PFSK-1 (cell line): ENCODE measurements around the gene FLT3.

ENCODE experiments used
- FOXP2 ChIP-seq: optimal IDR thresholded peaks from 2 replicates; pipeline ENCODE3; 2011; ENCODE audit warnings: borderline replicate concordance, control low read depth, inconsistent platforms; ENCODE audit not compliant: insufficient read depth; ENCODE audit errors: extremely low read length, extremely low read depth
- POLR2AphosphoS5 ChIP-seq: IDR thresholded peaks from 2 replicates; pipeline ENCODE4 v1.6.1; 2012; ENCODE audit warnings: low read depth, mild to moderate bottlenecking, control low read depth, low read length, moderate library complexity
- REST ChIP-seq, 2 experiments: IDR thresholded peaks; 2 replicates each; pipeline versions ENCODE4 v1.6.1 to v1.8.0; 2011 to 2012; ENCODE audit warnings: low read depth in 2 of 2, low read length in 2 of 2, control low read depth in 1 of 2, inconsistent platforms in 1 of 2, mild to moderate bottlenecking in 1 of 2, moderate library complexity in 1 of 2; ENCODE audit not compliant: insufficient read depth in 1 of 2
- SIN3A ChIP-seq: IDR thresholded peaks from 2 replicates; pipeline ENCODE4 v1.6.1; 2012; ENCODE audit warnings: mild to moderate bottlenecking, low read length, moderate library complexity, borderline replicate concordance; ENCODE audit not compliant: insufficient read depth
- TAF1 ChIP-seq: IDR thresholded peaks from 2 replicates; pipeline ENCODE4 v1.6.1; 2012; ENCODE audit warnings: low read length, control low read depth, borderline replicate concordance; ENCODE audit not compliant: insufficient read depth

The FLT3 gene

GRCh38 chr13:28010046-28010445 is 90.3 kb downstream of the FLT3 start:
- TF ChIP-seq SIN3A (no peak), REST (IDR thresholded peaks at IDR 0.05; ENCODE audit: insufficient read depth in 1 of 2, low read depth in 2 of 2, low read length in 2 of 2) (no peak), FOXP2 (no peak), TAF1 (no peak), POLR2AphosphoS5 (no peak)

GRCh38 chr13:28002886-28003698 is 97.3 kb downstream of the FLT3 start:
- TF ChIP-seq REST (IDR thresholded peaks at IDR 0.05; ENCODE audit: insufficient read depth in 1 of 2, low read depth in 2 of 2, low read length in 2 of 2) (no peak), FOXP2 (no peak), TAF1 (no peak), POLR2AphosphoS5 (no peak), SIN3A (no peak)

- TF ChIP-seq REST (IDR thresholded peaks at IDR 0.05; ENCODE audit: insufficient read depth in 1 of 2, low read depth in 2 of 2, low read length in 2 of 2) (no peak), POLR2AphosphoS5 (no peak), SIN3A (no peak), TAF1 (no peak), FOXP2 (no peak)
These were observed 98.4 kb downstream of the FLT3 start for GRCh38 chr13:28001837-28002473.

GRCh38 chr13:28001049-28001448 is 99.3 kb downstream of the FLT3 start:
- TF ChIP-seq SIN3A (no peak), FOXP2 (no peak)

GRCh38 chr13:28000567-28000966 is 99.8 kb downstream of the FLT3 start:
- TF ChIP-seq POLR2AphosphoS5 (no peak), FOXP2 (no peak), SIN3A (no peak), TAF1 (no peak), REST (IDR thresholded peaks at IDR 0.05; ENCODE audit: insufficient read depth in 1 of 2, low read depth in 2 of 2, low read length in 2 of 2) (no peak)
